ENCODE measurements around the gene POTEM.
"Not testable (repeated sequence)": the region's sequence is repeated elsewhere in the genome, so short reads cannot be mapped to it uniquely, and the experiment has no call there.

POTEM gene

GRCh38 chr14:18967134-18967533 is at the start of gene POTEM:
TSS of gene POTEM (plus strand) at chr14:18967434. CDS start at chr14:18967486, 52 bp downstream.
- not testable (repeated sequence) for DNase-seq (ENCODE audit: low read depth in 2 of 2)

DNA sequence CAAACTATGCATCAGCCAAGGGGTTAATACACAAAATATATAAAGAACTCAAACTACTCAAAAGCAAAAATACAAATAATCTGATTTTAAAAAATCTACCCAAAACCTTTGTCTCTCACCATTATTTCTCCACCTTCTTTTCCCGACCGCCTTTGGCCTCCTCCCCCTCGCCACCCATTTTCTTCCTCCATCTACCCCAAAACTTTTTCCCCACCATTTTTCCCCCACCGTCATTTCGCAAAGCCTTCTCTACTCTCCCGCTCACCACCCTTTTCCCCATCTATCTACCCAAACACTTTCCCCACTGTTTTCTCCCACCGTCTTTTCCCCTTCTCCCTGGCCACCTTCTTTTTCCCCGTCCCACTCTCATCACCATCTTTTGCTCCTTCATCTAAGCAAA is 48.9 kb upstream of the POTEM start:
- not testable (repeated sequence) for DNase-seq (ENCODE audit: low read depth in 2 of 2)

DNA sequence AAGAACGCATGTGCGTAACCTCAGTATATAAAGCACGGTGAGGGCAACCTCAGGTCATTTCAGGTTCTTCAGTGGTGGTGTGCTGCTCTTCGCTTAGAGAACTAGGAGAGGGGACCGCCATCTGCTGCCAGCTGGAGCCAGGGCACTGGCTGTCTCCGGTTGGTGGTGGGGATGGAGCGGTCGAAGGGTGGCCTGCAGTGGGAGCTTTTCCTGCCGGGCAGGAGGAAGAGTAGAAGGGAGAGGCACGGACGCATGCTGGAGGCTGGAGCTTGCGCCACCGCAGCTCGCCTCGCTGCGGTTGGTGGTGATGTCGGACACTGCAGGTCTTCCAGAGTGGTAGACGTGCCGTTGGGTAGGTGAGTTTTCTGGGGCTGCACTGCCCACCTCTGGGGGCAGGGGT is 47.2 kb upstream of the POTEM start:
- not testable (repeated sequence) for DNase-seq (ENCODE audit: low read depth in 2 of 2)

DNA sequence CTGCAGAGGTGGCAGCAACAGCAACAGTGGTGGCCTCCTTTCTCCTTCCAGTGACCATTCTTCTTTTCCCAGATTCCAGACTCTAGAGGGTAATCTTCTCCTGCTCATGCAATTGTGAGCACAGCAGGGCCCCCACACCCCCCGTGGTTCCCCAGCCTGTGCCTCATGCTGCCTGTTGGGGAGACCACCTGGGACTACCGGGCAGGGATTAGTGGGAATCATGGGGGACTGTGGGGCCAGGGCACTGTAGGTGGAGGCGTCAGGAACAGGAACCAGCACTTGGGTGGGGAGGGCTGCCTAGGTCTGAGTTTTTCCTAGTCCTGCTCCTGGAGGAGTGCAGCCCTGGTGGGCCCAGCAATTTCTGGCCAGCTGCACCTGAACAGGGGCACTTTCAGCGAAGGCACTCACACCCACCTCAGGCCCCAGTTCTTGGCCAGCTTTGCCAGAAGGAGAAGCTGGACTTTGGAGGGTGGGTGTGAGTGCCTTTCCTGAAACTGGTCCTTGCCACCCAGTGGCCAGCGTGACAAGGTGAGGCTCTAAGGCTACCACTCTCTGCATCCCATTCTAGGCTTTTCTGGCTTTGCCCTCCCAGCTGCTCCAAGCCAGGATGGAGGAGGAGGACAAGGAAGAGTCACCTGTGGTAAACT is 46.1 kb upstream of the POTEM start:
- DNase-seq (ENCODE audit: low read depth in 2 of 2): not testable (repeated sequence)

DNA sequence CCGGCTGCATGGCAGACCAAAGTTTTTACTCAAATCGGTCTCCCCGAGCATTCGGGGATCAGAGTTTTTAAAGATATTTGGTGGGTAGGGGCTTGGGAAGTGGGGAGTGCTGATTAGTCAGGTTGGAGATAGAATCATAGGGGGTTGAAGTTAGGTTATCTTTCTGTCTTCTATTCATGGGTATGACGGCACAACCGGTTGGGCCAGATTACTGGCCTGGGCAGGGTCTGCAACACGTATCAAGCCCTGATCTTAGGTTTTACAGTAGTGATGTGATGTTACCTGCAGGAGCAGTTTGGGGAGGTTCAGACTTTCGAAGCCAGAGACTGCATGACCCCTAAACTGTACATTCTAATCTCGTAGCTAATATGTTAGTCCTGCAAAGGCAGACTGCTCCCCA is 30.4 kb upstream of the POTEM start:
- not testable (repeated sequence) for DNase-seq (ENCODE audit: low read depth in 2 of 2)

DNA sequence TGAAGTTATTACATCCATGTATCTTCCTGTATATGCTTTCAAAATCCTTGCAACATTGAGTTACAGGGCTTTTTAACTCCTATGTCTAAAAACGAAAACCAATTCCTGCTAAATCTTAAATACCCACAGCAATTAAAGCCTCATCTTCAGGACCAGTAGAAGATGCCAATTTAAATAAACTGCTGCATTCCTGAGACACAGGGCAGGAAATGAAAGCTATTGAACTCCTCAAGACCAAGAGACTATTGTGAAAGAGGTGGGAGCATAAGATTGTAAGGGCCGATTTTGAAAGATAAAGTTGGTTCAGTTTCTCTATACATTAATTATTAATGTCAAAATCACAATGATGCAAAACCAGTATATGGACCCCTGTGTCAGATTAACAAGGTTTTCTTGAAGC is 28.5 kb upstream of the POTEM start:
- DNase-seq (ENCODE audit: low read depth in 2 of 2): not testable (repeated sequence)

GRCh38 chr14:18949939-18950338 is 17.3 kb upstream of the POTEM start:
- DNase-seq (ENCODE audit: low read depth in 2 of 2): not testable (repeated sequence)

DNA sequence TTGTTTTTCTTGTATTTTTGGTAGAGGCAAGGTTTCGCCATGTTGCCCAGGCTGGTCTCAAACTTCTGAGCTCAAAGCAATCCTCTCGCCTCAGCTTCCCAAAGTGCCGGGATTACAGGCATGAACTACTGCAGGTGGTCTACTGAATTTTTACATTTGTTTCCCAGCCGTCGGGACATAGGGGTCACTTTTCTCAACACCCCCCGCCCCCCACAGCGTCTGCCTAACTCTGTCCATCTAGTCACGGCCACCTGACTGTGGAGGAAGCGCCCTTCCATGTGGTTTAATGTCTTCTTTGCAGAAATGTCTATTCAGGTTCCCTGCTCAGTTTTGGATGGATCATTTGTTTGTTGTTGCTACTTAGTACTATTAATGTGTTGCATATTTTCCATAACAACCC is 14.1 kb upstream of the POTEM start:
- not testable (repeated sequence) for DNase-seq (ENCODE audit: low read depth in 2 of 2)

DNA sequence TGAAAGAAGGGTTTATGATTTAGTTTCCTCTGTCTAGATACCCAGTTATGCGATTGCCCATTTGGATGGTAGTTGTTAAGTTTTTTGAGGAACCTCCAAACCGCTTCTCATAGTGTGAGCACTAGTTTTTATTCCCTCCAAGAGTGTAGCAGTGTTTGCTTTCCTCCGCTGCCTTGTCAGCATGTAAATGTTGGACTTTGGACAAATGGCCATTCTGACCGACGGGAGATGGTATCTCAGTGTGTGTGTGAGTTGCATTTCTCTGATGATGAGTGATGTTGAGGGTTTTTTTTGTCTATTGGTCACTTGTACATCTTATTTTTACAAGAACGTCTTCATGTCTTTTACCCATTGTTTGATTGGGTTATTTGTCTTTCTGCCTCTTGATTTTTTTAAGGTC is 11.4 kb upstream of the POTEM start:
- not testable (repeated sequence) for DNase-seq (ENCODE audit: low read depth in 2 of 2)

DNA sequence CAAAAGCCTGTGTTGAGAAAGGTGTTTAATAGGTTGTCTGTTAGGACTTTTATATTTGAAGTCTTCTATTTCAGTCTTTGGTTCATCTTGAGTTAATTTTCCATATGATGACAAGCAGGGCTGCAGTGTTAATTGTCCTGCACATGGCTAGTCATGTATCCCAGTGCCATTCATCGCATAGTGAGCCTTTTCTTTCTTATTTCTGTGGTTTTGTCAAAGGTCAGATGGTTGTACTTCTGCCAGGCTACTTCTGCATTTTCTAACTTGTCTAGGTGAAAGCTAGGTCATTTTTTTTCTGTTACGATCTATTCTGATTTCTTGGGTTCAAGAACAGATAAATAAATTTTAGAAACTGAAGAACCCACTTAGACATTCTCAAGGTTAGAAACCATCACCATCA is 5.7 kb upstream of the POTEM start:
- DNase-seq (ENCODE audit: low read depth in 2 of 2): not testable (repeated sequence)

DNA sequence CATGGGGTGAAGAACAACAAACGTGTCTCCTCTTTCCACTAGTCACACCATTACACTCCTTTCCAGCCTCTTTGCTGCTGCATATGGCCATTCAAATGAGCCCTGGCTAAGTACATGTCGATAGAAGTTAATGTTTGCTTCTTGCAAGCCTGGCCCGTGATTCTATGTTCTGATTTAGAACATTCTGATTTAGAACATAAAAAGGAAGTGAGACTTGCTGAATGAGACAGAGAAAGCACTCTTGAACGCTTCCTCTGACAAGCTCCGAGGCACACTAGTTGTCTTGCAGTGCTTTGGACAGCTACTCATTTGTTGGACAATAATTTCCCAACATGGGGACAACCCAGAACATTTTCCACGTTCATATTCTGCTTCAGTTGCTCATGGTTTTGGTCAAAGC is 5.1 kb upstream of the POTEM start:
- DNase-seq (ENCODE audit: low read depth in 2 of 2): not testable (repeated sequence)

GRCh38 chr14:18963276-18963675 is 4.0 kb upstream of the POTEM start:
- not testable (repeated sequence) for DNase-seq (ENCODE audit: low read depth in 2 of 2)

GRCh38 chr14:18964878-18965277 is 2.4 kb upstream of the POTEM start:
- not testable (repeated sequence) for DNase-seq (ENCODE audit: low read depth in 2 of 2)

GRCh38 chr14:19002566-19002965 is 35.3 kb downstream of the POTEM start:
- not testable (repeated sequence) for DNase-seq (ENCODE audit: low read depth in 2 of 2)

GRCh38 chr14:19006490-19006889 is 39.3 kb downstream of the POTEM start:
- not testable (repeated sequence) for DNase-seq (ENCODE audit: low read depth in 2 of 2)

GRCh38 chr14:19007678-19008077 is 40.4 kb downstream of the POTEM start:
- not testable (repeated sequence) for DNase-seq (ENCODE audit: low read depth in 2 of 2)

GRCh38 chr14:19011029-19011428 is 43.8 kb downstream of the POTEM start:
- DNase-seq (ENCODE audit: low read depth in 2 of 2): not testable (repeated sequence)

GRCh38 chr14:19011703-19012102 is 44.5 kb downstream of the POTEM start:
- not testable (repeated sequence) for DNase-seq (ENCODE audit: low read depth in 2 of 2)

- DNase-seq (ENCODE audit: low read depth in 2 of 2): not testable (repeated sequence)
These were observed 48.0 kb downstream of the POTEM start for GRCh38 chr14:19015185-19015584.

- not testable (repeated sequence) for DNase-seq (ENCODE audit: low read depth in 2 of 2)
These were observed 57.9 kb downstream of the POTEM start for GRCh38 chr14:19025080-19025589.

DNA sequence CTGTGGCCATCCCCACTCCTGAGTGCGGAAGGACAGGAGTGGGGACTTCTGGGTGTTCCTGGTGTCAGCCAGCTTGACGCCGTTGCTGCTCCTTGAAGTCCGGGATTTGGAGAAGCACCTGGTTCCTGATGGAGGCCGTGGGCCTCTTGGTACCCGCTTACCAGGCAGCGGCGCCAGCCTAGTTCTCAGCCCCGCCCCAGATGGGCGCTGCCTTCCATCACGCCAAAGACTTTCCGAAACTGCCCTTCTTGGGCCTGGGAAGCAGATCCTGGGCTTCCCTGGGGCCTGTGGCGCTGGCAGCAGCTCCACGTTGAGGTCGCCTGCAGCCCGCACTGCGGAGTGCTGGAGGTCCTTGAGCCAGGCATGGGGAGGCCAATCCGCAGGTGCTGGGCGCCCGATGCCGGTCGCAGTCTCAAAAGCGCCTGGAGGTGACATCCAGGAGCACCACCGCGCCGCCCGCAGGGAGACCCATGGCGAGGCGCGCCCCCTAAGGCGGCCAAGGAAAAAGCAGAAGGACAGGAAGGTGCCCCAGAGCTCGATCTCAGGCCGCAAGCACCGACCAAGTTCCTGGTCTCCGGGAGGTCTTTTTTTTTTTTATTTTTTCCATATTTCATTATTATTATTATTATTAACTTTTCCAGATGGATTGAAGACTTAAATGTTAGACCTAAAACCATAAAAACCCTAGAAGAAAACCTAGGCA is 59.6 kb downstream of the POTEM start:
- not testable (repeated sequence) for DNase-seq (ENCODE audit: low read depth in 2 of 2)

DNA sequence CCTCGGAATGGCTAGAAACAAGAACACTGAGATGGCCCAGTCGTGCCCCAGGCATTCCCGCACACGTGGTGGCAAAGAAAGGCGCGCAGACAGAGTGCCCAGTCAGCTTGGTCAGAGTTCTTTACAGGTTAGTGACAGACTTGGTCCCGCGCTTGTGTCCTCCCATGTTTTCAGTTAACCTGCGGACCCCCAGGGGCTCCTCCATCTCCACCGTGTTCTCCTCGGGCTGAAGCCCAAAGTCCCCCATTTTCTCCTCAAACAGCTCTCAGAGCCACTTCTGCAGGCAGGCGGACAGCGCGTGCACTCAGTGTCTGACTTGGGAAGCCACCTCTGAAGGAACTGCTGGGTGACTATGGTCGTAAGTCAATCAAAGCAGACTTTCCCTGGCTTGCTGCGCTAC is 60.7 kb downstream of the POTEM start:
- DNase-seq (ENCODE audit: low read depth in 2 of 2): not testable (repeated sequence)

- DNase-seq (ENCODE audit: low read depth in 2 of 2): not testable (repeated sequence)
These were observed 69.7 kb downstream of the POTEM start for GRCh38 chr14:19036811-19037382.
